Fibroblast of lung (primary cell): Measurements from ENCODE around the gene MYO3B. TPM values are rescaled to one million over a fixed set of nuclear protein-coding genes. Genes with fewer than 3 reads are reported as not detected.

Source experiments
- DNase-seq, 2 donors: peaks; one replicate each; pipeline versions ENCODE4 v3.0.0 to v3.0.0-alpha.2; 2010; ENCODE audit warnings: low read depth in 2 of 2
- H2AFZ ChIP-seq: 2 replicates; pipeline ENCODE4 v1.5.1; 2012; ENCODE audit warnings: low read length, control low read depth, inconsistent platforms
- H3K27ac ChIP-seq: 2 replicates; pipeline ENCODE4 v1.5.1; 2011; ENCODE audit warnings: low read length, control low read depth; ENCODE audit not compliant: insufficient read depth
- H3K27me3 ChIP-seq: 2 replicates; pipeline ENCODE4 v1.5.1; 2011; ENCODE audit warnings: mild to moderate bottlenecking, low read length; ENCODE audit not compliant: control insufficient read depth, insufficient read depth
- H3K36me3 ChIP-seq: 2 replicates; pipeline ENCODE4 v1.5.1; 2011; ENCODE audit warnings: low read length; ENCODE audit not compliant: control insufficient read depth, insufficient read depth
- H3K4me1 ChIP-seq: 2 replicates; pipeline ENCODE4 v1.5.1; 2011; ENCODE audit warnings: low read length; ENCODE audit not compliant: control insufficient read depth, insufficient read depth; ENCODE audit errors: extremely low read depth
- H3K4me2 ChIP-seq: 2 replicates; pipeline ENCODE4 v1.5.1; 2011; ENCODE audit warnings: low read length, control low read depth; ENCODE audit not compliant: insufficient read depth; ENCODE audit errors: extremely low read depth
- H3K4me3 ChIP-seq, 4 experiments: fragments of 200-600 bp in 1 of 4; sonication (generic) in 1 of 4; replicated peaks in 1 of 4; 2 replicates each; pipeline ENCODE4 v1.5.1; 2011 to 2016; ENCODE audit warnings: low read length in 4 of 4, low read depth in 3 of 4, mild to moderate bottlenecking in 3 of 4, control low read depth in 2 of 4, inconsistent platforms in 1 of 4, mixed read lengths in 1 of 4; ENCODE audit not compliant: insufficient read depth in 1 of 4; ENCODE audit errors: control extremely low read depth in 1 of 4
- H3K79me2 ChIP-seq: 2 replicates; pipeline ENCODE4 v1.5.1; 2012; ENCODE audit warnings: mild to moderate bottlenecking, low read length, inconsistent platforms; ENCODE audit not compliant: control insufficient read depth, insufficient read depth
- H3K9ac ChIP-seq: 2 replicates; pipeline ENCODE4 v1.5.1; 2011; ENCODE audit warnings: mild to moderate bottlenecking, low read length, control low read depth; ENCODE audit not compliant: insufficient read depth
- H3K9me3 ChIP-seq: 2 replicates; pipeline ENCODE4 v1.5.1; 2012; ENCODE audit warnings: low read depth, low read length; ENCODE audit not compliant: control insufficient read depth, insufficient read depth
- H4K20me1 ChIP-seq: 2 replicates; pipeline ENCODE4 v1.5.1; 2011; ENCODE audit warnings: low read length; ENCODE audit not compliant: control insufficient read depth, insufficient read depth; ENCODE audit errors: extremely low read depth
- EZH2 ChIP-seq: IDR thresholded peaks from 2 replicates; pipeline ENCODE4 v1.5.1; 2012; ENCODE audit warnings: low read length, control low read depth, mild to moderate bottlenecking; ENCODE audit errors: missing control alignments
- polyA plus RNA-seq, 2 donors: library from polyadenylated mRNA; depleted of rRNA in 1 of 2; stranded (reverse) in 1 of 2; unstranded in 1 of 2; fragments of >200 nt; gene quantifications; 2 replicates each; pipeline ENCODE4 v1.2.1, GENCODE V29; 2011 to 2012; ENCODE audit warnings: missing spikeins in 1 of 2
- total RNA-seq: library from RNA; depleted of rRNA; stranded (reverse); fragments of >200 nt; gene quantifications from 2 replicates; pipeline ENCODE4 v1.2.1, GENCODE V29; 2014
- TF ChIP-seq, protein P1 (sequence below), 2 donors: IDR thresholded peaks in 1 of 2; conservative IDR thresholded peaks in 1 of 2; 1 replicate in 1 of 2; 2 replicates in 1 of 2; pipeline ENCODE4 v1.5.1; 2011 to 2012; ENCODE audit warnings: low read length in 2 of 2, control low read depth in 1 of 2, inconsistent platforms in 1 of 2, low read depth in 1 of 2, mild to moderate bottlenecking in 1 of 2

The MYO3B gene
- total and polyA plus RNA-seq, 2 donors (not counting 1 experiment from before 2014, with no cell fraction given), result 0.06 to 0.50 TPM

DNA sequence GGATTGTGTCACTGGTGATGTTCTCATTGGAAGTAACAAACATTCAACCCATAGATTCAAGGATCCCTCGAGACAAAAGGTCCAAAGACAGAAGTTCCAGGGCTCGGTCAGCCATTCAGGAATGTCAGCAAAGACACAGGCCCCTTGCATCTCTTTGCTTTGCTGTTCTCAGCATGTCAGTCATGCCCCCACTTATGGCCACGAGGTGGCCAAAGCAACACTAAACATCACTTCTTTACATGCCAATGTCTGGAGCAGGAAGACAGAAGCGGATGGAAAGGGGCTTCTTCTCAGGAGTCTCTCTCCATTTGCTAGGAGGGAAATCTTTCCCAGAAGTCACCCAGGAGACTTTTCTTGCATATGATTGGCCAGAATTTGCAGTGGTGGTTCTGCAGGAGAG is 345.6 kb downstream of the MYO3B start:
- Histone ChIP-seq H3K27ac (no peak overlapping the region), H3K9me3 (no peaks in the 10 kb centered on the region), H4K20me1 (no peaks in the 10 kb centered on the region), H3K36me3 (no peaks in the 10 kb centered on the region), H3K79me2 (no peaks in the 10 kb centered on the region), H3K4me1 (peaks cover 2% of the 10 kb centered on the region), H3K9ac (no peak overlapping the region), H2AFZ (no peak overlapping the region), H3K4me3 (no peak overlapping the region), H3K27me3 (no peaks in the 10 kb centered on the region), H3K4me2 (no peak overlapping the region)
- no peak for TF ChIP-seq EZH2
- TF ChIP-seq, protein P1, sequence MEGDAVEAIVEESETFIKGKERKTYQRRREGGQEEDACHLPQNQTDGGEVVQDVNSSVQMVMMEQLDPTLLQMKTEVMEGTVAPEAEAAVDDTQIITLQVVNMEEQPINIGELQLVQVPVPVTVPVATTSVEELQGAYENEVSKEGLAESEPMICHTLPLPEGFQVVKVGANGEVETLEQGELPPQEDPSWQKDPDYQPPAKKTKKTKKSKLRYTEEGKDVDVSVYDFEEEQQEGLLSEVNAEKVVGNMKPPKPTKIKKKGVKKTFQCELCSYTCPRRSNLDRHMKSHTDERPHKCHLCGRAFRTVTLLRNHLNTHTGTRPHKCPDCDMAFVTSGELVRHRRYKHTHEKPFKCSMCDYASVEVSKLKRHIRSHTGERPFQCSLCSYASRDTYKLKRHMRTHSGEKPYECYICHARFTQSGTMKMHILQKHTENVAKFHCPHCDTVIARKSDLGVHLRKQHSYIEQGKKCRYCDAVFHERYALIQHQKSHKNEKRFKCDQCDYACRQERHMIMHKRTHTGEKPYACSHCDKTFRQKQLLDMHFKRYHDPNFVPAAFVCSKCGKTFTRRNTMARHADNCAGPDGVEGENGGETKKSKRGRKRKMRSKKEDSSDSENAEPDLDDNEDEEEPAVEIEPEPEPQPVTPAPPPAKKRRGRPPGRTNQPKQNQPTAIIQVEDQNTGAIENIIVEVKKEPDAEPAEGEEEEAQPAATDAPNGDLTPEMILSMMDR (conservative IDR thresholded peaks at IDR 0.05 in 1 of 2, IDR thresholded peaks at IDR 0.05 in 1 of 2; ENCODE audit: low read depth in 1 of 2, low read length in 2 of 2), result no peak
- DNase-seq, result no peak

- Histone ChIP-seq H3K4me1 (peaks cover 2% of the 10 kb centered on the region), H3K27me3 (no peaks in the 10 kb centered on the region), H3K79me2 (no peaks in the 10 kb centered on the region), H4K20me1 (no peaks in the 10 kb centered on the region), H3K4me3 (no peak overlapping the region), H3K9me3 (no peaks in the 10 kb centered on the region), H3K27ac (peak overlapping the region; percentile 40), H3K4me2 (peak overlapping the region; percentile 64), H3K9ac (no peak overlapping the region), H3K36me3 (no peaks in the 10 kb centered on the region), H2AFZ (no peak overlapping the region)
- TF ChIP-seq, protein P1 (conservative IDR thresholded peaks at IDR 0.05 in 1 of 2, IDR thresholded peaks at IDR 0.05 in 1 of 2; ENCODE audit: low read depth in 1 of 2, low read length in 2 of 2), result no peak
- TF ChIP-seq EZH2, result no peak
- peak in 1 of 2 donors; percentile 51 for DNase-seq
These were observed 347.1 kb downstream of the MYO3B start for GRCh38 chr2:170524828-170525565.

- Histone ChIP-seq H3K36me3 (no peaks in the 10 kb centered on the region), H3K27me3 (no peaks in the 10 kb centered on the region), H3K4me1 (peaks cover 4% of the 10 kb centered on the region), H3K4me2 (no peak overlapping the region), H3K4me3 (no peak overlapping the region), H3K9ac (no peak overlapping the region), H4K20me1 (no peaks in the 10 kb centered on the region), H2AFZ (no peak overlapping the region), H3K9me3 (no peaks in the 10 kb centered on the region), H3K79me2 (no peaks in the 10 kb centered on the region), H3K27ac (peak overlapping the region; percentile 40)
- no peak for TF ChIP-seq EZH2
- TF ChIP-seq, protein P1 (conservative IDR thresholded peaks at IDR 0.05 in 1 of 2, IDR thresholded peaks at IDR 0.05 in 1 of 2; ENCODE audit: low read depth in 1 of 2, low read length in 2 of 2), result no peak
- peak; percentile 96 to 97 for DNase-seq
These were observed 347.6 kb downstream of the MYO3B start for GRCh38 chr2:170525566-170525900.
